ENCODE data around the gene MYH10.

MYH10 gene

DNA sequence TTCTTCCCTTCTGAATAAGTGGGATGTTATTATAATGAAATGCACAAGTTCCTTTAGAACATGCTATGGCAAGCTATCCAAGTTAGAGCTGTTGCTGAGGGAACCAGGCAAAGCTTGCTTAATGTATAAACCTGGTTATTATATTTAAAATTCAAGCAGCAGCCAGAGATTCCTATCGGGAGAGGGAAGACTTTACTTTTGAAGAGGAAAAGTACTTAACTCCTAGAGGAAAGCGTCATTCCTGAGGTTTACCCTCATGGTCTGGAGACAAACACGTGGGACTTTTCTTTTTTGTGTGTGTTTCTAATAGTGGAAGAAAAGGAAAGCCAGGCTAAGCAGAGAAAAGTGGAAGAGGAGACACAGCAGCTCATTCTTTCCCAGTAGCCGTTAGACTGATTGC is 39.9 kb upstream of the MYH10 start:
- TF ChIP-seq CTCF (IDR thresholded peaks at IDR 0.05; ENCODE audit: borderline replicate concordance, insufficient read depth, low read depth, low read length): no peak
- H3K4me3 ChIP-seq (ENCODE audit: low read depth, low read length): no peak overlapping the region

DNA sequence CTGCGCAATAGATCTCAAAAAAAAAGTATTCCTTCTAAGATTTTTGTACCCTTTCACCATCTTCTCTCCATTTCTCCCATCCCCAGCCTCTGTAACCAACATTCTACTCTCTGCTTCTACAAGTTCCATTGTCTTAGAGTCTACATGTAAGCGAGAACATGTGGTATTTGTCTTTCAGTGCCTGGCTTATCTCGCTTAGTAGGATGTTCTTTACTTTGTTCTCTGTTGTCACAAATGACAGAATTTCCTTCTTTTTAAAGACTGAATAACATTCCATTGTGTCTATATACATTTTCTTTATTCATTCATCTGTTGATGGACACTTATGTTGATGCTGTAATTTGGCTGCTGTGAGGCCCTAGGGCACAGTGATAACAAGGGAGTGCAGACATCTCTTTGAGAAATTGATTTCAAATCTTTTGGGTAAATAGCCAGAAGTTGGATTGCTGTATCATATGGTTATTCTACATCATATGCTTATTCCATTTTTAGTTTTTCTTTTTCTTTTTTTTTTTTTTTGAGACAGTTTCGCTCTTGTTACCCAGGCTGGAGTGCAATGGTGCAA is 37.7 kb upstream of the MYH10 start:
- H3K4me3 ChIP-seq (ENCODE audit: low read depth, low read length): no peak overlapping the region
- no peak for TF ChIP-seq CTCF (IDR thresholded peaks at IDR 0.05; ENCODE audit: borderline replicate concordance, insufficient read depth, low read depth, low read length)

- no peak overlapping the region for H3K4me3 ChIP-seq (ENCODE audit: low read depth, low read length)
- TF ChIP-seq CTCF (IDR thresholded peaks at IDR 0.05; ENCODE audit: borderline replicate concordance, insufficient read depth, low read depth, low read length): no peak
Measured at GRCh38 chr17:8667421-8667820, 36.9 kb upstream of the MYH10 start.

GRCh38 chr17:8665684-8666083 is 35.2 kb upstream of the MYH10 start:
- TF ChIP-seq CTCF (IDR thresholded peaks at IDR 0.05; ENCODE audit: borderline replicate concordance, insufficient read depth, low read depth, low read length): no peak
- no peak overlapping the region for H3K4me3 ChIP-seq (ENCODE audit: low read depth, low read length)

GRCh38 chr17:8664456-8665126 is 34.1 kb upstream of the MYH10 start:
- no peak overlapping the region for H3K4me3 ChIP-seq (ENCODE audit: low read depth, low read length)
- no peak for TF ChIP-seq CTCF (IDR thresholded peaks at IDR 0.05; ENCODE audit: borderline replicate concordance, insufficient read depth, low read depth, low read length)

- no peak overlapping the region for H3K4me3 ChIP-seq (ENCODE audit: low read depth, low read length)
- no peak for TF ChIP-seq CTCF (IDR thresholded peaks at IDR 0.05; ENCODE audit: borderline replicate concordance, insufficient read depth, low read depth, low read length)
Measured at GRCh38 chr17:8662973-8663372, 32.4 kb upstream of the MYH10 start.
